GM12878 (cell line): ENCODE measurements around the gene COL4A1.

Source experiments
- CEBPB ChIP-seq, 2 experiments: fragments of 150-350 bp in 1 of 2; IDR thresholded peaks; 2 replicates each; pipeline ENCODE4 v1.6.1; 2012 to 2014; ENCODE audit warnings: low read depth in 2 of 2, low read length in 2 of 2, borderline replicate concordance in 1 of 2, inconsistent platforms in 1 of 2
- ETV6 ChIP-seq, 2 experiments: fragments of 450-650 bp in 1 of 2; IDR thresholded peaks in 1 of 2; conservative IDR thresholded peaks in 1 of 2; 2 replicates each; pipeline ENCODE4 v1.6.1; 2014; ENCODE audit warnings: antibody characterized with exemption in 1 of 2, borderline replicate concordance in 1 of 2, low read depth in 1 of 2, mild to moderate bottlenecking in 1 of 2, moderate library complexity in 1 of 2
- HDAC6 ChIP-seq: fragments of 200-600 bp; sonication (generic); IDR thresholded peaks from one replicate; pipeline ENCODE4 v1.8.0; 2017; ENCODE audit warnings: antibody characterized with exemption; ENCODE audit not compliant: unreplicated experiment
- MTA2 ChIP-seq: fragments of 450-650 bp; IDR thresholded peaks from 2 replicates; pipeline ENCODE4 v1.6.1; 2016; ENCODE audit warnings: low read depth, mild to moderate bottlenecking, moderate library complexity
- MYB ChIP-seq: fragments of 150-350 bp; IDR thresholded peaks from 2 replicates; pipeline ENCODE4 v1.6.1; 2014; ENCODE audit warnings: mild to moderate bottlenecking, low read depth, low read length, borderline replicate concordance
- MYC ChIP-seq: IDR thresholded peaks from 2 replicates; pipeline ENCODE4 v1.6.1; 2011; ENCODE audit warnings: mild to moderate bottlenecking, low read length, moderate library complexity, inconsistent platforms; ENCODE audit not compliant: insufficient read depth, insufficient replicate concordance, insufficient read length, severe bottlenecking
- POLR2A ChIP-seq: IDR thresholded peaks from 2 replicates; pipeline ENCODE4 v1.6.1; 2011; ENCODE audit warnings: low read depth, mild to moderate bottlenecking, low read length
- POLR2AphosphoS5 ChIP-seq: IDR thresholded peaks from 2 replicates; pipeline ENCODE4 v1.6.1; 2011; ENCODE audit warnings: mild to moderate bottlenecking, low read length, inconsistent platforms
- REST ChIP-seq: IDR thresholded peaks from 2 replicates; pipeline ENCODE4 v1.6.1; 2012; ENCODE audit warnings: mild to moderate bottlenecking, low read depth, low read length
- RFX5 ChIP-seq: IDR thresholded peaks from 2 replicates; pipeline ENCODE4 v1.6.1; 2011; ENCODE audit warnings: low read depth, low read length, improper control_type of control experiment
- TCF12 ChIP-seq: IDR thresholded peaks from 2 replicates; pipeline ENCODE4 v1.6.1; 2011; ENCODE audit warnings: low read depth, mild to moderate bottlenecking, low read length
- ZBTB33 ChIP-seq: fragments of 450-650 bp; IDR thresholded peaks from 2 replicates; pipeline ENCODE4 v1.6.1; 2017; ENCODE audit warnings: mild to moderate bottlenecking
- TF ChIP-seq, protein P1 (sequence below), 3 experiments: IDR thresholded peaks in 2 of 3; conservative IDR thresholded peaks in 1 of 3; 2 replicates each; pipeline ENCODE4 v1.5.1; 2011; ENCODE audit warnings: low read depth in 3 of 3, low read length in 3 of 3, mild to moderate bottlenecking in 3 of 3, control low read depth in 2 of 3, moderate library complexity in 2 of 3, inconsistent platforms in 1 of 3, mixed read lengths in 1 of 3; ENCODE audit not compliant: control insufficient read depth in 2 of 3, insufficient read depth in 1 of 3; ENCODE audit errors: extremely low read depth in 1 of 3

DNA sequence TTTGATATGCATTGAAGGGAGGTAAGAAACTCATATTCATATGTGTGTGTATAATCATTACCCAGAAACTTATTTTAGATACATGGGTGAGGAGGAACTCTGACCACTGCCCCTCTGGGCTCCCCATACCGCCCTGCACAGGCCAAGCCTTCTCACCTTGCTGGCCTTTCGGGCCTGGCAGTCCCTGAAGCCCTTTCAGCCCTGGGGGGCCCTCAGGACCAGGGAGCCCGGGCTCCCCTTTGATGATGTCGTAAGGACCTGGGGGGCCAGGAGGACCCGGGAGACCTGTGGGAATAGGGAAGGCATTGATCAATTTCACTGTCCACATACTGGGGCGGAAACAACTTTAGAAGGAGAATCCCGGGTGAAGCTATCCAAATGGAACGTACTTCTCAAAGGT is 142.3 kb downstream of the COL4A1 start:
- TF ChIP-seq ETV6 (conservative IDR thresholded peaks at IDR 0.05 in 1 of 2, IDR thresholded peaks at IDR 0.05 in 1 of 2; ENCODE audit: borderline replicate concordance in 1 of 2, low read depth in 1 of 2), result no peak
- TF ChIP-seq, protein P1, sequence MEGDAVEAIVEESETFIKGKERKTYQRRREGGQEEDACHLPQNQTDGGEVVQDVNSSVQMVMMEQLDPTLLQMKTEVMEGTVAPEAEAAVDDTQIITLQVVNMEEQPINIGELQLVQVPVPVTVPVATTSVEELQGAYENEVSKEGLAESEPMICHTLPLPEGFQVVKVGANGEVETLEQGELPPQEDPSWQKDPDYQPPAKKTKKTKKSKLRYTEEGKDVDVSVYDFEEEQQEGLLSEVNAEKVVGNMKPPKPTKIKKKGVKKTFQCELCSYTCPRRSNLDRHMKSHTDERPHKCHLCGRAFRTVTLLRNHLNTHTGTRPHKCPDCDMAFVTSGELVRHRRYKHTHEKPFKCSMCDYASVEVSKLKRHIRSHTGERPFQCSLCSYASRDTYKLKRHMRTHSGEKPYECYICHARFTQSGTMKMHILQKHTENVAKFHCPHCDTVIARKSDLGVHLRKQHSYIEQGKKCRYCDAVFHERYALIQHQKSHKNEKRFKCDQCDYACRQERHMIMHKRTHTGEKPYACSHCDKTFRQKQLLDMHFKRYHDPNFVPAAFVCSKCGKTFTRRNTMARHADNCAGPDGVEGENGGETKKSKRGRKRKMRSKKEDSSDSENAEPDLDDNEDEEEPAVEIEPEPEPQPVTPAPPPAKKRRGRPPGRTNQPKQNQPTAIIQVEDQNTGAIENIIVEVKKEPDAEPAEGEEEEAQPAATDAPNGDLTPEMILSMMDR (IDR thresholded peaks at IDR 0.05 in 2 of 3, conservative IDR thresholded peaks at IDR 0.05 in 1 of 3; ENCODE audit: control insufficient read depth in 2 of 3, extremely low read depth in 1 of 3, insufficient read depth in 1 of 3, low read depth in 3 of 3, low read length in 3 of 3), result no peak
- TF ChIP-seq CEBPB (IDR thresholded peaks at IDR 0.05; ENCODE audit: borderline replicate concordance in 1 of 2, low read depth in 2 of 2, low read length in 2 of 2), result no peak
- no peak for TF ChIP-seq POLR2A
- TF ChIP-seq POLR2AphosphoS5, result no peak
- TF ChIP-seq RFX5, result no peak
- no peak for TF ChIP-seq ZBTB33
- TF ChIP-seq TCF12, result no peak
- TF ChIP-seq MYB, result no peak
- TF ChIP-seq MYC, result no peak
- TF ChIP-seq REST, result no peak
- TF ChIP-seq HDAC6, result no peak
- no peak for TF ChIP-seq MTA2
